Ascending aorta (tissue), 2 donors: ENCODE results near the gene CNDP2. TPM values are rescaled to one million over a fixed set of nuclear protein-coding genes. Genes with fewer than 3 reads are reported as not detected.
"Not testable (repeated sequence)": the region's sequence is repeated elsewhere in the genome, so short reads cannot be mapped to it uniquely, and the experiment has no call there.

Experiments used
- DNase-seq, 2 donors: peaks; one replicate each; pipeline ENCODE4 v3.0.0-alpha.2; 2019; ENCODE audit warnings: low spot score in 2 of 2
- H3K27ac ChIP-seq, 2 donors: fragments of 200-600 bp; sonication (generic); one replicate each; pipeline ENCODE4 v1.5.1; 2016 to 2017; ENCODE audit warnings: mild to moderate bottlenecking in 1 of 2
- H3K27me3 ChIP-seq: fragments of 200-600 bp; sonication (generic); one replicate; pipeline ENCODE4 v1.5.1; 2017
- H3K36me3 ChIP-seq, 2 donors: fragments of 200-600 bp; sonication (generic); one replicate each; pipeline ENCODE4 v1.5.1; 2016
- H3K4me1 ChIP-seq, 2 donors: fragments of 200-600 bp; sonication (generic); one replicate each; pipeline ENCODE4 v1.5.1; 2016 to 2017; ENCODE audit warnings: mild to moderate bottlenecking in 1 of 2
- H3K4me3 ChIP-seq, 2 donors: fragments of 200-600 bp; sonication (generic); one replicate each; pipeline ENCODE4 v1.5.1; 2016 to 2017; ENCODE audit warnings: mild to moderate bottlenecking in 1 of 2
- H3K9me3 ChIP-seq, 2 donors: fragments of 200-600 bp; sonication (generic); one replicate each; pipeline ENCODE4 v1.5.1; 2016
- CTCF ChIP-seq, 3 experiments: fragments of 200-600 bp in 2 of 3; fragments of 450-650 bp in 1 of 3; sonication (generic) in 2 of 3; IDR thresholded peaks; one replicate each; pipeline ENCODE4 v1.5.1; 2016 to 2019; ENCODE audit warnings: antibody characterized with exemption in 3 of 3, mild to moderate bottlenecking in 1 of 3, moderate library complexity in 1 of 3
- intact Hi-C: fragments of 100-400 bp; cut with DNase I; formaldehyde crosslinking; loops from one replicate; pipeline ENCODE4 v1.15.1; 2023
- total RNA-seq: library from RNA; depleted of rRNA; stranded (reverse); fragments of >200 nt; gene quantifications from one replicate; pipeline ENCODE4 v1.1.0, GENCODE V29; 2016

The CNDP2 gene
- total RNA-seq, 1 donor from 2014 or later, result 33.5 TPM

- Histone ChIP-seq H3K4me1 (no peaks in the 10 kb centered on the region), H3K27me3 (no peaks in the 10 kb centered on the region), H3K27ac (no peak overlapping the region), H3K36me3 (no peaks in the 10 kb centered on the region), H3K4me3 (no peak overlapping the region), H3K9me3 (no peaks in the 10 kb centered on the region)
- no peak for DNase-seq
- intact Hi-C loops, result no loop called here
- TF ChIP-seq CTCF (IDR thresholded peaks at IDR 0.05), result no peak
Measured at GRCh38 chr18:74558096-74558495, 61.9 kb downstream of the CNDP2 start.

GRCh38 chr18:74562131-74562730 lies 66.1 kb downstream of the CNDP2 start:
- TF ChIP-seq CTCF (IDR thresholded peaks at IDR 0.05), result no peak
- intact Hi-C loops, result no loop called here
- no peaks in the 10 kb centered on the region for H3K9me3 ChIP-seq
- no peak overlapping the region for H3K27ac ChIP-seq
- H3K4me3 ChIP-seq, result no peak overlapping the region
- no peaks in the 10 kb centered on the region for H3K27me3 ChIP-seq
- no peaks in the 10 kb centered on the region for H3K4me1 ChIP-seq
- DNase-seq, result no peak
- H3K36me3 ChIP-seq, result no peaks in the 10 kb centered on the region

DNA sequence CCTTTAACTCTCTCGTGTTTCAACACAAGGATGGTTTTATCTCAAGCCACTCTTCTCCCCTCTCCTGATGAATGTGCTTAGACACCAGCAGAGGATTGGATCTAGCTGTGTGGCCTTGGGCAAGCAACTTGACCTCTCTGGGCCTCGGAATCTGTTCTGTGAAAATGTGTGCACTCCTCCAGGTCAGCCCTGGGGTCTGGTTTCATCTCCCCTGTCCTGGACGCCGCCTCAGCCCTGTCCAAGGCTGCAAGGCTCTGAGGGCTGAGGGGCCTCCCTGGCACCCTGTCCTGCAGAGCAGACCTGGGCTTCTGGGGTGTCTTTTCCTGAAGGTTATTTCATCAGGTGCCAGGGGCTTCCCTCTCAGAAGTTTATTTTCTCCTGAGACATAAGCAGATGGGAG lies 66.6 kb downstream of the CNDP2 start:
- H3K27me3 ChIP-seq, result no peaks in the 10 kb centered on the region
- H3K4me1 ChIP-seq, result no peaks in the 10 kb centered on the region
- no peak overlapping the region for H3K4me3 ChIP-seq
- intact Hi-C loops, result no loop called here
- H3K36me3 ChIP-seq, result no peaks in the 10 kb centered on the region
- TF ChIP-seq CTCF (IDR thresholded peaks at IDR 0.05), result no peak
- H3K9me3 ChIP-seq, result no peaks in the 10 kb centered on the region
- no peak overlapping the region for H3K27ac ChIP-seq
- no peak for DNase-seq

GRCh38 chr18:74563999-74564398 lies 67.8 kb downstream of the CNDP2 start:
- DNase-seq, result no peak
- no peaks in the 10 kb centered on the region for H3K36me3 ChIP-seq
- no peaks in the 10 kb centered on the region for H3K27me3 ChIP-seq
- H3K4me3 ChIP-seq, result no peak overlapping the region
- intact Hi-C loops, result no loop called here
- H3K27ac ChIP-seq, result no peak overlapping the region
- H3K4me1 ChIP-seq, result no peaks in the 10 kb centered on the region
- TF ChIP-seq CTCF (IDR thresholded peaks at IDR 0.05), result no peak
- no peaks in the 10 kb centered on the region for H3K9me3 ChIP-seq

GRCh38 chr18:74565164-74565563 lies 69.0 kb downstream of the CNDP2 start:
- H3K9me3 ChIP-seq, H3K27me3 ChIP-seq, H3K4me1 ChIP-seq, H3K36me3 ChIP-seq, H3K27ac ChIP-seq, DNase-seq, intact Hi-C loops, H3K4me3 ChIP-seq: not testable (repeated sequence)

DNA sequence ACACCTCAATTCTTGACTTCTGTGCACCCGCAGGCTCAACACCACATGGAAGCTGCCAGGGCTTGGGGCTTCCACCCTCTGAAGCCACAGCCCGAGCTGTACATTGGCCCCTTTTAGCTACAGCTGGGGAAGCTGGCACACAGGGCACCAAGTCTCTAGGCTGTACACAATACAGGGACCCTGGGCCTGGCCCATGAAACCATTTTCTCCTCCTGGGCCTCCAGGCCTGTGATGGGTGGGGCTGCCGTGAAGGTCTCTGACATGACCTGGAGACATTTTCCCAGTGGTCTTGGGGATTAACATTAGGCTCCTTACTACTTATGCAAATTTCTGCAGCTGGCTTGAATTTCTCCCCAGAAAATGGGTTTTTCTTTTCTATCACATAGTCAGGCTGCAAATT lies 69.8 kb downstream of the CNDP2 start:
- not testable (repeated sequence) for DNase-seq

GRCh38 chr18:74567822-74568221 lies 71.7 kb downstream of the CNDP2 start:
- H3K27ac ChIP-seq, result no peak overlapping the region
- DNase-seq, result no peak
- H3K27me3 ChIP-seq, result no peaks in the 10 kb centered on the region
- H3K36me3 ChIP-seq, result no peaks in the 10 kb centered on the region
- TF ChIP-seq CTCF (IDR thresholded peaks at IDR 0.05), result no peak
- no peaks in the 10 kb centered on the region for H3K4me1 ChIP-seq
- H3K9me3 ChIP-seq, result no peaks in the 10 kb centered on the region
- intact Hi-C loops, result no loop called here
- H3K4me3 ChIP-seq, result no peak overlapping the region

More for the DNA sequence above, 69.8 kb downstream of the CNDP2 start:
- H3K36me3 ChIP-seq, intact Hi-C loops, H3K9me3 ChIP-seq, H3K4me1 ChIP-seq, H3K27ac ChIP-seq, H3K27me3 ChIP-seq, H3K4me3 ChIP-seq: not testable (repeated sequence)
